Uterus (tissue), 2 donors: ENCODE measurements around the gene ITPA.

Source experiments
- CTCF ChIP-seq, 4 experiments: fragments of 200-600 bp in 2 of 4; fragments of 450-650 bp in 2 of 4; sonication (generic) in 2 of 4; IDR thresholded peaks; one replicate each; pipeline ENCODE4 v1.5.1; 2016 to 2019; ENCODE audit warnings: antibody characterized with exemption in 4 of 4, mild to moderate bottlenecking in 2 of 4, moderate library complexity in 1 of 4
- POLR2A ChIP-seq, 2 donors: fragments of 450-650 bp; IDR thresholded peaks; one replicate each; pipeline ENCODE4 v1.6.1; 2016; ENCODE audit warnings: antibody characterized with exemption in 2 of 2, mild to moderate bottlenecking in 1 of 2, moderate library complexity in 1 of 2

- no peak for TF ChIP-seq CTCF (IDR thresholded peaks at IDR 0.05)
- TF ChIP-seq POLR2A (IDR thresholded peaks at IDR 0.05), result no peak
Observed at GRCh38 chr20:3237958-3238615, 28.8 kb downstream of the ITPA start.
